ENCODE results near the gene DENND4C.

Gene DENND4C

DNA sequence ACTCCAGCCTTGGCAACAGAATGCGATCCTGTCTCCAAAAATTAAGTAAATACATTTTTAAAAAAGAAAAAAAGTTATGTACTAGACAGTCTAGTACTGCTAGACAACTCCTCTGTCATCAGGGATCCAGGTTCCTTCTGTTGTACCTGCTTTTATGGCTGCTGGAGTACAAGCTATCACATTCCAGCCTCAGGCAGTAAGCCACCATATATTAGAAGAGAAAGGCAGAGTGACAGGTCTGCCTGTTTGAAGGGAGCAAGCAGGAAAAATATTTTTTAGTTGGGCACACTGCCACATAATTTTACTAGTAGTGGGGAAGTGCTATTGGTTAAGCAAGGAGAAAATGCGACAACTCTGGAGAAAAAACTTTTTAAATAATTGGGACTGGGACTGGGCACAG is 138.6 kb downstream of the DENND4C start:
- CTCF ChIA-PET, result interaction anchor here (0.9 kb wide), 1 partner anchor 266 kb away, joined by 3 read pairs; no protein-coding TSS in a partner anchor
- Histone ChIP-seq H3K27ac (ENCODE audit: extremely low read depth, low read depth, low read length) (no peak overlapping the region), H3K9me3 (ENCODE audit: control insufficient read depth, insufficient read depth, low read depth, low read length) (no peaks in the 10 kb centered on the region), H3K4me1 (ENCODE audit: control insufficient read depth, insufficient read depth, low read length) (no peaks in the 10 kb centered on the region; the same call in 1 of the 2 replicates), H3K4me3 (ENCODE audit: low read depth, low read length) (no peak overlapping the region), H3K36me3 (ENCODE audit: control insufficient read depth in 2 of 2, insufficient read depth in 1 of 2, low read length in 2 of 2) (peaks cover 4 to 50% of the 10 kb centered on the region in 2 experiments)
- TF ChIP-seq ZNF639 (tag by site-specific recombination; IDR thresholded peaks at IDR 0.05), result no peak
- TF ChIP-seq, protein P1, sequence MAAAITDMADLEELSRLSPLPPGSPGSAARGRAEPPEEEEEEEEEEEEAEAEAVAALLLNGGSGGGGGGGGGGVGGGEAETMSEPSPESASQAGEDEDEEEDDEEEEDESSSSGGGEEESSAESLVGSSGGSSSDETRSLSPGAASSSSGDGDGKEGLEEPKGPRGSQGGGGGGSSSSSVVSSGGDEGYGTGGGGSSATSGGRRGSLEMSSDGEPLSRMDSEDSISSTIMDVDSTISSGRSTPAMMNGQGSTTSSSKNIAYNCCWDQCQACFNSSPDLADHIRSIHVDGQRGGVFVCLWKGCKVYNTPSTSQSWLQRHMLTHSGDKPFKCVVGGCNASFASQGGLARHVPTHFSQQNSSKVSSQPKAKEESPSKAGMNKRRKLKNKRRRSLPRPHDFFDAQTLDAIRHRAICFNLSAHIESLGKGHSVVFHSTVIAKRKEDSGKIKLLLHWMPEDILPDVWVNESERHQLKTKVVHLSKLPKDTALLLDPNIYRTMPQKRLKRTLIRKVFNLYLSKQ (tag by site-specific recombination; IDR thresholded peaks at IDR 0.05; ENCODE audit: borderline replicate concordance), result no peak
- TF ChIP-seq ZNF416 (tag by site-specific recombination; IDR thresholded peaks at IDR 0.05), result no peak
- TF ChIP-seq ZNF670 (tag by site-specific recombination; IDR thresholded peaks at IDR 0.05; ENCODE audit: low read depth), result no peak
- no peak for TF ChIP-seq SP2 (tag by site-specific recombination; IDR thresholded peaks at IDR 0.05)
- TF ChIP-seq ZSCAN16 (tag by site-specific recombination; IDR thresholded peaks at IDR 0.05), result no peak
- TF ChIP-seq ZBTB7A (tag by site-specific recombination; IDR thresholded peaks at IDR 0.05; ENCODE audit: low read depth), result no peak
- no peak for TF ChIP-seq HOXC10 (CRISPR knock-in tag; IDR thresholded peaks at IDR 0.05)
- TF ChIP-seq ZNF76 (tag by site-specific recombination; IDR thresholded peaks at IDR 0.05; ENCODE audit: borderline replicate concordance, low read depth), result no peak
- no peak for TF ChIP-seq ZNF140 (tag by site-specific recombination; IDR thresholded peaks at IDR 0.05)
- TF ChIP-seq, protein P2, sequence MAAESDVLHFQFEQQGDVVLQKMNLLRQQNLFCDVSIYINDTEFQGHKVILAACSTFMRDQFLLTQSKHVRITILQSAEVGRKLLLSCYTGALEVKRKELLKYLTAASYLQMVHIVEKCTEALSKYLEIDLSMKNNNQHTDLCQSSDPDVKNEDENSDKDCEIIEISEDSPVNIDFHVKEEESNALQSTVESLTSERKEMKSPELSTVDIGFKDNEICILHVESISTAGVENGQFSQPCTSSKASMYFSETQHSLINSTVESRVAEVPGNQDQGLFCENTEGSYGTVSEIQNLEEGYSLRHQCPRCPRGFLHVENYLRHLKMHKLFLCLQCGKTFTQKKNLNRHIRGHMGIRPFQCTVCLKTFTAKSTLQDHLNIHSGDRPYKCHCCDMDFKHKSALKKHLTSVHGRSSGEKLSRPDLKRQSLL (tag by site-specific recombination; IDR thresholded peaks at IDR 0.05), result no peak
- POLR2A ChIA-PET, result no interaction called here

DNA sequence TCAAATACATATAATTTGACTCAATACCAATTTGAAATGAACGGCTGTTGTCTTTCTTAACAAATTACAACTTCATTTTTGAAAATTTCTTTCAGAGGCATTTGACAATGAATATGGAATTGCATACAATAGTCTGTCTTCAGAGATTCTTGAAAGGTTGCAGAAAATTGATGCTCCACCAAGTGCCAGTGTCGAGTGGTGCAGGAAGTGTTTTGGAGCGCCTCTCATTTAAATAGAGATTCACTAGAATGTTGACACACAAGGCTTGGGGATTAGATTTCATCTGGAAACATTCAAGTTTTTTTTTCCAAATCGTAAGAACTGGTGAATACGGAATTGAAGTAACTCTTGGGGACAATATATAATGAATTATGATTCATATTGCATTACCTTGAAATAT is 141.4 kb downstream of the DENND4C start:
- TF ChIP-seq, protein P3, sequence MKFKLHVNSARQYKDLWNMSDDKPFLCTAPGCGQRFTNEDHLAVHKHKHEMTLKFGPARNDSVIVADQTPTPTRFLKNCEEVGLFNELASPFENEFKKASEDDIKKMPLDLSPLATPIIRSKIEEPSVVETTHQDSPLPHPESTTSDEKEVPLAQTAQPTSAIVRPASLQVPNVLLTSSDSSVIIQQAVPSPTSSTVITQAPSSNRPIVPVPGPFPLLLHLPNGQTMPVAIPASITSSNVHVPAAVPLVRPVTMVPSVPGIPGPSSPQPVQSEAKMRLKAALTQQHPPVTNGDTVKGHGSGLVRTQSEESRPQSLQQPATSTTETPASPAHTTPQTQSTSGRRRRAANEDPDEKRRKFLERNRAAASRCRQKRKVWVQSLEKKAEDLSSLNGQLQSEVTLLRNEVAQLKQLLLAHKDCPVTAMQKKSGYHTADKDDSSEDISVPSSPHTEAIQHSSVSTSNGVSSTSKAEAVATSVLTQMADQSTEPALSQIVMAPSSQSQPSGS (tag by site-specific recombination; IDR thresholded peaks at IDR 0.05; ENCODE audit: low read depth), result no peak
- 0 out of 2 replicates have a peak, but pooled peaks have one; percentile 24 for TF ChIP-seq ZNF600 (tag by site-specific recombination; IDR thresholded peaks at IDR 0.05)
- no peak overlapping the region for H3K27ac ChIP-seq (ENCODE audit: extremely low read depth, low read depth, low read length)
- H3K9me3 ChIP-seq (ENCODE audit: control insufficient read depth, insufficient read depth, low read depth, low read length), result no peaks in the 10 kb centered on the region
- peaks cover 21 to 63% of the 10 kb centered on the region in 2 experiments for H3K36me3 ChIP-seq (ENCODE audit: control insufficient read depth in 2 of 2, insufficient read depth in 1 of 2, low read length in 2 of 2)
- POLR2A ChIA-PET, result no interaction called here
- no peaks in the 10 kb centered on the region; the same call in 1 of the 2 replicates for H3K4me1 ChIP-seq (ENCODE audit: control insufficient read depth, insufficient read depth, low read length)
- H3K4me3 ChIP-seq (ENCODE audit: low read depth, low read length), result no peak overlapping the region
- CTCF ChIA-PET, result interaction anchor here (0.9 kb wide), 1 partner anchor 26 kb away, joined by 3 read pairs; no protein-coding TSS in a partner anchor

- Histone ChIP-seq H3K4me3 (ENCODE audit: low read depth, low read length) (no peak overlapping the region), H3K9me3 (ENCODE audit: control insufficient read depth, insufficient read depth, low read depth, low read length) (no peaks in the 10 kb centered on the region), H3K36me3 (ENCODE audit: control insufficient read depth in 2 of 2, insufficient read depth in 1 of 2, low read length in 2 of 2) (peaks cover 24 to 65% of the 10 kb centered on the region in 2 experiments), H3K4me1 (ENCODE audit: control insufficient read depth, insufficient read depth, low read length) (no peaks in the 10 kb centered on the region; the same call in 1 of the 2 replicates), H3K27ac (ENCODE audit: extremely low read depth, low read depth, low read length) (no peak overlapping the region)
- ChIA-PET POLR2A (interaction anchor here (0.7 to 1.1 kb wide), 2 partner anchors 70 to 323 kb away, joined by 3 to 4 read pairs; partner anchors contain the start of gene RRAGA), CTCF (no interaction called here)
- TF ChIP-seq ZNF121 (tag by site-specific recombination; IDR thresholded peaks at IDR 0.05) (peak; percentile 48; the same call in 1 of the 2 replicates), KLF7 (tag by site-specific recombination; IDR thresholded peaks at IDR 0.05; ENCODE audit: borderline replicate concordance) (no peak)
These were observed 142.1 kb downstream of the DENND4C start for GRCh38 chr9:19372567-19372966.
